Measurements from ENCODE around the gene GTPBP3.
A peak's percentile ranks its signal among the peaks of the same experiment; 100 is the strongest.
"Not testable (repeated sequence)": the region's sequence is repeated elsewhere in the genome, so short reads cannot be mapped to it uniquely, and the experiment has no call there.

The GTPBP3 gene, protein sequence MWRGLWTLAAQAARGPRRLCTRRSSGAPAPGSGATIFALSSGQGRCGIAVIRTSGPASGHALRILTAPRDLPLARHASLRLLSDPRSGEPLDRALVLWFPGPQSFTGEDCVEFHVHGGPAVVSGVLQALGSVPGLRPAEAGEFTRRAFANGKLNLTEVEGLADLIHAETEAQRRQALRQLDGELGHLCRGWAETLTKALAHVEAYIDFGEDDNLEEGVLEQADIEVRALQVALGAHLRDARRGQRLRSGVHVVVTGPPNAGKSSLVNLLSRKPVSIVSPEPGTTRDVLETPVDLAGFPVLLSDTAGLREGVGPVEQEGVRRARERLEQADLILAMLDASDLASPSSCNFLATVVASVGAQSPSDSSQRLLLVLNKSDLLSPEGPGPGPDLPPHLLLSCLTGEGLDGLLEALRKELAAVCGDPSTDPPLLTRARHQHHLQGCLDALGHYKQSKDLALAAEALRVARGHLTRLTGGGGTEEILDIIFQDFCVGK

DNA sequence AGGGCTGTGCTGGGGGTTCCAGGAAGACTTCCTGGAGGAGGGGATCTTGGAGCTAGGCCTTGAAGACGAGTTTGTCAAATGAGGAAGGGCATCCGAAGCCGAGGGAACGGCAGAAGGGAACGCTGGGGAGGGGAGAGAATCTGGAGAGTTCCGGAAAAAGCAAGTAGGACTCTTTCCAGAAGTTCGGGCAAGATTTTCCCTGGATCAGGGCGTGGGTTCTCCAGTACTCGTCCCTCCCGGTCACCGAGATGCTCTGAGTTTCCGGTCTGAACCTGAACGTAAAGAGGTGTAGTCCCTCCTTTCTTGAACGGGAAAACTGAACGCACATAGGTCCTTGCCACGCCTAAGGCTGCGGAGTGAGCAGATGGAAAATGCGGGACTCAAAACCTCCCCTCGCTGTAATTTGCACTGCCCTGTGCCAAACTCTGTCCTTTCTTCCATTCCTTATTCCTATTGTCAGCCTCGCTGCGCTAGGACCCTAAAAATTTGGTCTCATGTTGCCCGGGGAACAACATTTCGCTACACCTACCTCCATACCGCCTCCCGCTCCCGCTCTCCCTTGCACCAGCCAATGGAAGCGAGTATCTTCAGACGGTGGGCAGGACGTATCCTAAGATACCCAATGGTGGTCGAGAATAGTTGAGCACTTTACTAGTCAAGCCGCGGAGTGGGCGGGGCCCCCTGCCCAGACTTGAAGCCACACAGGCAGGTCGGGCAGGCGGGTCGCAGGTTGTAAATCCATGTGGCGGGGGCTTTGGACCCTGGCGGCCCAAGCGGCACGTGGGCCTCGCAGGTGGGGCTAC, at the start of gene GTPBP3:
TSS of gene GTPBP3 (plus strand) at position 682 of the 803 bp plus-strand sequence. CDS start at position 741, 59 bp downstream.
- peak; percentile 89 to 98 for DNase-seq (ENCODE audit: extremely low read depth in 1 of 2, low read depth in 1 of 2)

DNA sequence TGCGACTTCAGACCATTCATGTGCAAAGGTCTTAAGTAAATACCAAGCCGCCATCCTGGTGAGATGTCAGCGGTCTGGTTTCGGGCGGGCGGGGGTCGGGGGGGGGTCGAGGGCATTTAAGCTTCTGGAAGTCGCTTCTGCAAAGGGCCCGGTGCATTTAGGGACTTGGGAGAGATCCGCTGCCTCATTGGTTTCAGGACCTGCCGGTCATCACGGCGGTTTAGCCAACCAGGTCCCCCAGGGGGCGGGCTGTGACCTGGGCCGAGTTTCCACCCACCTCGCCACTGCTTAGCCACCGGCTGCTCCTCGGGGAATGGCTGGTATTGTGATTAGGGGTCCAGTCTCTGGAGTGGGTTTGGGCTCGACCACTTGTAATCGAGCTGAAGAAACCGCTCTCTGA, 47.9 kb upstream of the GTPBP3 start:
- peak in 1 of 2 donors; percentile 53 for DNase-seq (ENCODE audit: extremely low read depth in 1 of 2, low read depth in 1 of 2)

DNA sequence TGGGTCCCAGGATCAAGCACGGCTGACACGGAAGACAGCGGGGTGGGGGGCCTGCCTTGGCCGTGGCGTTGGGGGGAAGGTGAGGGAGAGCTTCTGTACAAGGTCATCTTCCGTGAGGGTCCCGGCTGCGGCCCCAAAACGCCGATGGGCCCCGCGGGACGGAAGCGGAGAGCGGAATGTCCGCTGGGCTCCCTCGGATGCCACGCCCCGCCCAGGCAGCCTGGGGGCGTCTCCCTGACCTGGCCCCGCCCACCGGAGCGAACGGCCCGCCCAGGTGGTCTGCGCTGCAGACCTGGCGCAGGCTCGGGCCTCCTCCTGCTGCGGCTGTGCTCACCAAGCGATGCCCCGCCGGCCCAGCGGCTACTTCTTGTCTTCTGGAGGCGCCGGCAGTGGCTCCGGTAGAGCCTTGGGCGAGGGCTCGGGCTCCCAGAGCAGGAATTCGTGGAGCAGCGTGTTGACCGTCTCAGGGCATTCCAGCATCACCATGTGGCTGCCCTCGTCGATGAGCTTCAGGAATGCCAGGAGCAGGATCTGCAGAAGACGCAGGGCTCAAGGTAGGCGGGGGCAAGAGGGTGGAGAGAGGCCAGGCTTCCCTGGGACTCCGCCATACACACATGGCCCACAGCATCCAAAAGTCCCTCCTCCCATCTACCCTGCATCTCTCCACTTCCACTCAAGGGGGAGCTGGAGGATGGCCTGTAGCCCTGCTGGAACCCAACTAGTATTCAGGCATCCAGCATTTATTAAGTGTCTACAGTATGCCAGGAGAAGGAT, 44.9 kb upstream of the GTPBP3 start:
- peak; percentile 63 to 67 for DNase-seq (ENCODE audit: extremely low read depth in 1 of 2, low read depth in 1 of 2)

DNA sequence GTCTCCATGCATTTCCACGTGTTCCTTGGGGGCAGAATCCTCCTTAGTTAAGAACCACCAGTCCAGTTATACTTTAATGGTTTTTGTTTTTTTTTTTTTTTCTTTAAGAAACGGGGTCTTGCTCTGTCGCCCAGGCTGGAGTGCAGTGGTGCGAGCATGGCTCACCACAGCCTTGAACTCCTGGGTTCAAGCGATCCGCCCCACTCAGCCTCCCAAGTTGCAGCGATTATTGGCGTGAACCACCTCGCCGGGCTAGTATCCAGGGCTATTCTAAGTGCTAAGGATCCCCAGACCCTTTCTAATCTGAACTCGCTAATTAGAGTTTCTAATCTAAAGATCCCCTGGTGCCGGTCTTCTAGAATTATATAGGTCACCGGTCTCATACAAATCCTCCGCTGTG, 43.7 kb upstream of the GTPBP3 start:
- DNase-seq (ENCODE audit: extremely low read depth in 1 of 2, low read depth in 1 of 2) = no peak

DNA sequence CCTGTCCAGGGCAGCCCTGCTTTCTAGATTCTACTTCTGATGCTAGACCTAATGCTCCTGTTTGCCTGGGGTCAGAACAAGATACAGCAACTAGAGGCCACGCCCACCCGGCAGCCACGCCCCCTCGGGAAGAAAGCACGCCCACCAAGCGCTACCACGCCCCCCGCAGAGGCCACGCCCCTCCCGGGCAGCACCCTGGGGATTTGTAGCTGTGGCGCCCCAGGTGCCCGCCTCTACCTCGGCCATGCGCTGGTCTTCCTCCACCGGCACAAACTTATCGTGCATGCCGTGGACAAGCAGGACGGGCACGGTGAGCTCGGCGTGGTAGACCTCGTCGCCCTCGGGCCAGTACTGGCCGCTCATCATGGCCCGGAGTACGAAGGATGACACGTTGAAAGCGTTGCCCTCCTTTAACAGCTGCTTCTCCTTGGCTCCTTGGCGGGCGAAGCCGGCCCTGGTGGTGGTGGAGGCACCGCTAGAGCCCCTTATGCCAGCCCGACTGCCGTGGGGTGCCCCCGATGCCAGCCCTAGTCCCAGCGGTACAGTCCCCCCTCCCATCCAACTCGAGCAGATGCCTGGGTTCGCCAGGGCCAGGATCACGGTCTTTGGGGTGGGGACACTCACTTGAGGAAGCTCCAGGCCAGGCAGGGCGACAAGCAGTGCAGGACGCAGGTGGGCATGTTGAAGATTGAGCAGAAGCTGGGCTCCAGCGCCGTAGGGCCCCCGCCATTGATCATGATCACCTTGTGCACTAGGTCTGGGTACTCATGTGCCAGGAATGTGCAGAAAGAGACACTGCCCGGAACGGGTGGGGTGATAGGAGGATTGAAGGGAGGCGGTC, 43.1 kb upstream of the GTPBP3 start:
- peak; percentile 39 to 40 for DNase-seq (ENCODE audit: extremely low read depth in 1 of 2, low read depth in 1 of 2)

DNA sequence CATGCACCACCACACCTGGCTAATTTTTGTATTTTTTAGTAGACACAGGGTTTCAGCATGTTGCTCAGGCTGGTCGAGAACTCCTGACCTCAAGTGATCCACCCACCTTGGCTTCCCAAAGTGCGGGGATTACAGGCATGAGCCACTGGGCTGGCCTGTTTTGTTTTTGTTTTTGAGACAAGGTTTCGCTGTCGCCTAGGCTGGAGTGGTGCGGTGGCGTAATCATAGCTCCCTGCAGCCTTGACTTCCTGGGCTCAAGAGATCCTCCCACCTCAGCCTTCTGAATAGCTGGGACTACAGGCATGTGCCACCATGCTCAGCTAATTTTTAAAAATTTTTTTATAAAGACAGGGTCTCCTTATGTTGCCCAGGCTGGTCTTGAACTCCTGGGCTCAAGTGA, 41.8 kb upstream of the GTPBP3 start:
- not testable (repeated sequence) for DNase-seq (ENCODE audit: extremely low read depth in 1 of 2, low read depth in 1 of 2)

DNA sequence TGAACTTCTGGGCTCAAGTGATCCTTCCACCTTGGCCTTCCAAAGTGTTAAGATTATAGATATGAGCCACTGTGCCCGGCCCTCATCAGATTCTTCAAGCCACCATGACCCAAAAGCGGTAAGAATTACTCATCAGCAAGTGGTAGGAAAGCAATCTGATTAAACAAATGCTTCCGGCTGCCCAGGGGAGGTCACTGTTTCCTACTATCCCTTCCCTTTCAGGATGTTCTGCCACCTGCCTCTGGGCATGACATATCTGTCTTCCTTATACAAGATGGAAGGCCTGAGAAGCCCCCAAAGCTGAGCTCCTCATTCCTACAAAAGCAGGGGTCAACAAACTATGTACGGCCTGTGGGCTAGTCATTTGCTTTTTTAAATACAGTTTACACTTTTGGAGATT, 41.1 kb upstream of the GTPBP3 start:
- DNase-seq (ENCODE audit: extremely low read depth in 1 of 2, low read depth in 1 of 2) = no peak

DNA sequence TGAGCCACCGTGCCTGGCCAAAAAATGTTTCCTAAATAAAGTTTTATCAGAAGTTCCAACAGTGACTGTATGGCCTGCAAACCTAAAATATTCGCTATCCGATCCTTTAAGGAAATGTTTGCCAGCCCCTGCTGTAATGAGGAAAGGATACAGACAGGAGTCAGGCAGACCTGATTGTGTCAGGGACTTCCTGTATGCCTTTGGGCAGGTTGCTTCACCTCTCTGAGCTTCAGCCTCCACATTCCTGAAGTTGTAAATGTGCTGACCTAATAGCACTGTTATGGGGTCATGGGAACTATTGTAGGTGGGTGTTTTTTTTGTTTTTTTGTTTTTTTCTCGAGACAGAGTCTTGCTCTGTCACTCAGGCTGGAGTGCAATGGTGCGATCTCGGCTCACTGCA, 40.4 kb upstream of the GTPBP3 start:
- no peak for DNase-seq (ENCODE audit: extremely low read depth in 1 of 2, low read depth in 1 of 2)

DNA sequence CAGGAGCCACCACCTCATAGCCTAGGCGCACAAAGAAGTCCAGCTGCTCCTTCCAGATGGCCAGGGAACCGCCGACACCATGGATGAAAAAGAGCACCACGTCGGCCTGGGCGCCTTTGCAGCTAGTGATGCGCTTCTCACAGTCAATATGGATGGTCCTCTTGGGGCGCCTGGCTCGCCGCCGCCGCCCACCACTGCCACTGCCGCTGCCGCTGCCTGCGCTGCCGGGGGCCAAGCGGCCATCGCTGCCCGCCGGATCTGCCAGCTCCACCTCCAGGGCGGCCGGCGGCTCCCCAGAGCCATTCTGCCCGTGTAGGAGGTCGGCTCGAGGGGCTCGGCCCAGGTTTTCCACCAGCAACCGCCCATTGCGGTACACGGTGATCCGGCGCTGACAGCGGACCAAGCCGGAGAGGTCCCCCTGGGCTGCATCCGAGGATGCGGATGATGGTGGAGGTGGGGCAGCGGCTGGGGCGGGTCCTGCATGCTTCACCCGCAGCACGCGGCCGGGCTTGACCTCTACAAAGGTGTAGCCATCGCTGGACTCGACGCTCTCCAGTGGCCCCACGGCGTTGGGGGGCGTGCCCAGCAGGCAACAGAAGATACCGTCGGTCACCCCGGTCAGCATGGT, 36.2 kb upstream of the GTPBP3 start:
- DNase-seq (ENCODE audit: extremely low read depth in 1 of 2, low read depth in 1 of 2) = no peak

DNA sequence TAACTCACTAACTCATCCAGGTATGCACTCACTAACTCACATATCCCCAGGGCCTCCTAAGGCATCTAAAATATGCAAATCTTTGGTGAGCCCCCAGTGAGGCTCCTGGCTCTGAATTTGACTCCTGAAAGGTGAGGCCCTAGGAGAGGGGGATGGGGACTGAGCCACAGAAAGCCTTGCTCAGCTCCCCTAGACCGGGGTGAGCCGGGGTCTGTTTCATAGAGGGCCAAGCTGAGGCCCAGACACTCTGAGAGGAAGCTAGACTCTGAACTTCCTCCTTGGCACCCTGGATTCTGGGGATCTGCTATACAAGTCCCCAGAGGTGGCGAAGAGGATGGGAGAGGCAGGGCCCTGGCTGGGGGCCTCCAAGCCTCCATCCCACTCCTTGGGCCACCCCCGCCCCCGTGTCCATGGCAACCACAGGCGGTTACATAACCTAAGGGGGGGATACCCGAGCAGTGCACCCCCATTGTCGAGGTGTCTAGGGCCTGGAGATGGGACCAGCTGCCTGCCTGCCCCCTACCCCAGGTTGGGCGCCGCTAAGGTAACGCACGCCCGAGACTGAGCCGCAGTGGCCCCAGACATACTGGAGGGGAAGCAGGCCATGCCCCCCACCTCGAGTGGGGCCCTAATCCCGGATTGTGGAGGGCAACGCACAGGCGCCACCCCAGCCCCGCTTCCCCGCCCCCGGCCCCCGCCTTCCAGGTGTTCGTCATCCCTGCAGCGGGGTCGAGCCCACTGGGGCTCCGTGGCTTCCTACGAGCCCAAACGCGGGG, 34.8 kb upstream of the GTPBP3 start:
- no peak for DNase-seq (ENCODE audit: extremely low read depth in 1 of 2, low read depth in 1 of 2)

DNA sequence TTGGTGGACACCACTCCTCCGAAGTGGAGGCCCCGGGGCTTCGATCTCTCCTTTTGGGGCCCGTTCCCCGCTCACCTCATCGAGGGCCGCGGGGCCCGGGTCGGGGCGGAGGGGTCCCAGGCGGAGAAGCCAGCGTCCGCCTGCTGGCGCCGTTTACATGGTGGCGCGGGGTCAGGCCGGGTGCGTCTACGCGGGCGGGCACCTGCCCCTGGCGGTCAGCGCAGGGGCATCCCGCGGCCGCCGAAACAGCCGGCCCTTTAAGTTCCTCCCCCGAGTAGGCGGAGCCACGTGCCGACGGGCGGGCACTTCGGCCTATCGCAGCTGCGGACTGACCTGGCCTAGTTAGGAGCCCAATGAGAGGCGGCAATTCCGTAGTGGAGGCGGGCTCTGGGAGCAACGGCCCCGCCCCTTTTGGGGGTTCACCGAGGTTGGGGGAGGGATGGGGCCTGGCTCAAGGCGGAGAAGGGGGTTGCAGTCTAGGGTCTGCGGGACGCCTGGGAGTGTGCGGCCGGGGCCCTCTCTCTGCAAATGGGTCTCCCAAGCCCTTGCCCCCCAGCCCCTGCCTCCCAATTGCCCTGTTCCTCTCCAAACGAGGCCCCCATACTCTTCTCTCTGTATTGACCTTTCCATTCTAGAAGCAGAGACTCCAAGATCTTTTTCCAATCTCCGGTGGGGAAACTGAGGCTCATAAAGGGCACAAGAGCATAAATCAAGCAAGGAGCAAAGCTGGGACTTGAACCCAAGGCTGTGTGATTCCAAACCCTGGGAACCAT, 34.0 kb upstream of the GTPBP3 start, which contains the start of gene ABHD8:
TSS of gene ABHD8 (minus strand) at position 259 of the 773 bp plus-strand sequence. CDS start 1,809 bp downstream, outside the sequence.
- peak; percentile 80 to 93 for DNase-seq (ENCODE audit: extremely low read depth in 1 of 2, low read depth in 1 of 2)

DNA sequence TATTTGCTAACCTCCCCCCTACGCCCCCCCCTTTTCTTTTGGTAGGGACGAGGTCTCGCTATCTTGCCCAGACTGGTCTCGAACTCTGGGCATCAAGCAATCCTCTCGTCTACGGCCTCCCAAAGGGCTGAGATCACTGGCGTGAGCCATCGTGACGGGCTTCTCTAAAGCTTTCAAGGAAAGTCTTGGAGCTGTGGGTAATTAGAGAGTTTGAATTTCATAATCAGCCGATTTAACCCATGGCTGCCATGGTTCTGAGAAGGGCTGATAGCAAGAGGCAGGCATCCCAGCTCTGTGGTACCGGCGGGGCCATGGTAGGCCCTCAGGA, 33.4 kb upstream of the GTPBP3 start:
- DNase-seq (ENCODE audit: extremely low read depth in 1 of 2, low read depth in 1 of 2) = no peak

DNA sequence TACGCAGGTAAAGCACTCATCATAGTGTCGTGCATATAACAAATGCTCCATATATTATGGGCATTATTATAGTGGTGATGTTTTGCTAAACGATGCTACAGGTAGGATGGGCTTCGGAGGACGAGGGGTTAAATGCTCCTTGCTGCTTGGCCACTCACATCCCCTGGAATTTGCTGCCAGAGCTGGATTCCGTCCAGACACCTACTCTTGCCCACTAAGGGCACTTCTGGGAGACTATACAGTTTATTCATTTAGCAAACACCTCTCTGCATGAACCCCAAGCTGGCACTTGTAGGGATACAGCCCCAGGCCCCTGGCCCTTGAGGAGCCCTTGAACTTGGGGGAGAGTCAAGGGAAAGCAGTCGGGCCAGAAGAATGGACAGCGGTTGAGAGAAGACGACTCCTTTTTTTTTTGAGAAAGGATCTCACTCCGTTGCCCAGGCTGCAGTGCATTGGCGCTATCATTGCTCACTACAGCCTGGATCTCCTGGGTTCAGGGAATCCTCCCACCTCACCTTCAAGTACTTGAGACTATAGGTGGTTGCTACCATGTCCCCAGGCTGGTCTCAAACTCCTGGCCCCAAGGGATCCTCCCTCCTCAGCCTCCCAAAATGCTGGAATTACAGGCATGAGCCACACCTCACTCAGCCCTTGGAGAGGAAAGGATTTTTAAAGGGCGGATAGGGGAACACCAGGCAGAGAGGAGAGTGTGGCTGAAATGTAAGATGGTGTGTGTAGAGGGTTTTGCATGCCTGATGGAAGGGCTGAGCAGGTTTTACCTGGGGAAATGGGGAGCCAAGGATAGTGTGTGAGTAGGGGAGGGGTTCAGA, 32.8 kb upstream of the GTPBP3 start:
- no peak for DNase-seq (ENCODE audit: extremely low read depth in 1 of 2, low read depth in 1 of 2)

DNA sequence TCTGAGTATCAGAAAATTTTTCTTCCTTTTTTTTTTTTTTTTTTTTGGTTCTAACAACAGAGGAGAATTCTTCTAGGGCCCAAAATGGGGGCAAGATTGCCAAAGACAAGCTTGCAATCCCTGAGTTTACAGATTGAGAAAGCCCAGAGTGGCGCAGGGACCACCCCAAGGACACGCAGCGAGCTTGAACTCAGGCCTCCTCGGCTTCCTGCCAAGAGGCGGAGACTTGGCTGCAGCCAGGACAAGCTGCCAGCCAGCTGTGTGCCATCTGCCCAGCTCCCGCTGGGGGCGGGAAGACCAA, 32.2 kb upstream of the GTPBP3 start:
- DNase-seq (ENCODE audit: extremely low read depth in 1 of 2, low read depth in 1 of 2) = no peak

DNA sequence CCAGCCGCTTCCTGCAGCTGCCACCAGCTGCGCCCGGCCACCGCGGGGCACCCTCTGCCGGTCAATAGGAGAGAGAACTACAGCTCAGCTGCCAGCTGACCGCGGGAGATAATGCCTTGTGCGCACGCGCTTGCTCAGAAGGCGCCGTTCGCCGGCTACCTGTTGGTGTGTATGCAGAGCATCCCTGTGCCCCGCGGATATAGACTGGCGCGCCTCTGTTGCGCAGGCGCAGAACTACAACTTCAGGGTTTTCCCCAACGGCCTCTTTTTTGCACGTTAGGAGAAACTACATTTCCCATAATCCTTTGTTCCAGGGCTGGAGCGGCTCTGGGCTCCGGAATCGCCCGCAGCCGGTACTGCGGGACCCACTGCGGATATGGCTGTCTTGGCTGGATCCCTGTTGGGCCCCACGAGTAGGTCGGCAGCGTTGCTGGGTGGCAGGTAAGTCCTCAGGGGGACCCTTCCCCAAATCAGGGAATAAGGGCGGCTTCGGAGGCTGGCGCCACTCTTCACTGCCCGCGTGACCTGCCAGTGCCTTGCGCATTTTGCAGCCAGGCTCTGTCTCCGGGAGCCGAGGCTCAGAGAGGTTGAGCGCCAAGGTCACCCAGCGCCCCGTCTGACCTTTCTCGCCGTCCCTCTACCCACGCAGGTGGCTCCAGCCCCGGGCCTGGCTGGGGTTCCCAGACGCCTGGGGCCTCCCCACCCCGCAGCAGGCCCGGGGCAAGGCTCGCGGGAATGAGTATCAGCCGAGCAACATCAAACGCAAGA, 31.7 kb upstream of the GTPBP3 start, which contains the start of gene MRPL34:
TSS of gene MRPL34 (plus strand) at position 356 of the 768 bp plus-strand sequence. CDS start at position 377, 21 bp downstream.
- peak; percentile 93 to 96 for DNase-seq (ENCODE audit: extremely low read depth in 1 of 2, low read depth in 1 of 2)

DNA sequence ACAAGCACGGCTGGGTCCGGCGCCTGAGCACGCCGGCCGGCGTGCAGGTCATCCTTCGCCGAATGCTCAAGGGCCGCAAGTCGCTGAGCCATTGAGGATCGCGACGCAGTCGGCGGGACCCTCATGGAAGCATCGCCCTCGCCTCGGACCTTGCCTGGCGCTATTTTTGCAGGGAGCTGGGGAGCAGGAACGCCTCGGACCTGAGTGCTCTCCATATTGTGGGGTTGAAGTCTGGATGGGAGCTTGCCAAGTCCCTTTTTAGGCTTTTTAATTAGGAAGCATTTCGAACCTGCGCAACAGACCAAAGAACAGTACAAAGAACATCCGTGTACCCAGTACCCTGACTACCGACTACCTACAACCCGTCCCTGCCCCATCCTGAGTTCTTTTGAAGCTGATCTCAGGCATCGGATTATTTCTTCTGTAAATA, 31.1 kb upstream of the GTPBP3 start:
- DNase-seq (ENCODE audit: extremely low read depth in 1 of 2, low read depth in 1 of 2) = no peak

Data from stimulated activated CD8-positive, alpha-beta memory T cell treated with anti-CD3 and anti-CD28 coated beads, Interleukin-7, amount 100 ng/mL, for 48 hours (primary cell).